HG03439 (cell line): ENCODE results near the gene PIK3C2B.
"Not testable (repeated sequence)": the region's sequence is repeated elsewhere in the genome, so short reads cannot be mapped to it uniquely, and the experiment has no call there.

ENCODE experiments used
- ATAC-seq: cut with Tn5 transposase; IDR thresholded peaks from one replicate; pipeline ENCODE4 v1.9.1; 2021; ENCODE audit warnings: mild to moderate bottlenecking, moderate library complexity; ENCODE audit not compliant: unreplicated experiment

The PIK3C2B gene, protein sequence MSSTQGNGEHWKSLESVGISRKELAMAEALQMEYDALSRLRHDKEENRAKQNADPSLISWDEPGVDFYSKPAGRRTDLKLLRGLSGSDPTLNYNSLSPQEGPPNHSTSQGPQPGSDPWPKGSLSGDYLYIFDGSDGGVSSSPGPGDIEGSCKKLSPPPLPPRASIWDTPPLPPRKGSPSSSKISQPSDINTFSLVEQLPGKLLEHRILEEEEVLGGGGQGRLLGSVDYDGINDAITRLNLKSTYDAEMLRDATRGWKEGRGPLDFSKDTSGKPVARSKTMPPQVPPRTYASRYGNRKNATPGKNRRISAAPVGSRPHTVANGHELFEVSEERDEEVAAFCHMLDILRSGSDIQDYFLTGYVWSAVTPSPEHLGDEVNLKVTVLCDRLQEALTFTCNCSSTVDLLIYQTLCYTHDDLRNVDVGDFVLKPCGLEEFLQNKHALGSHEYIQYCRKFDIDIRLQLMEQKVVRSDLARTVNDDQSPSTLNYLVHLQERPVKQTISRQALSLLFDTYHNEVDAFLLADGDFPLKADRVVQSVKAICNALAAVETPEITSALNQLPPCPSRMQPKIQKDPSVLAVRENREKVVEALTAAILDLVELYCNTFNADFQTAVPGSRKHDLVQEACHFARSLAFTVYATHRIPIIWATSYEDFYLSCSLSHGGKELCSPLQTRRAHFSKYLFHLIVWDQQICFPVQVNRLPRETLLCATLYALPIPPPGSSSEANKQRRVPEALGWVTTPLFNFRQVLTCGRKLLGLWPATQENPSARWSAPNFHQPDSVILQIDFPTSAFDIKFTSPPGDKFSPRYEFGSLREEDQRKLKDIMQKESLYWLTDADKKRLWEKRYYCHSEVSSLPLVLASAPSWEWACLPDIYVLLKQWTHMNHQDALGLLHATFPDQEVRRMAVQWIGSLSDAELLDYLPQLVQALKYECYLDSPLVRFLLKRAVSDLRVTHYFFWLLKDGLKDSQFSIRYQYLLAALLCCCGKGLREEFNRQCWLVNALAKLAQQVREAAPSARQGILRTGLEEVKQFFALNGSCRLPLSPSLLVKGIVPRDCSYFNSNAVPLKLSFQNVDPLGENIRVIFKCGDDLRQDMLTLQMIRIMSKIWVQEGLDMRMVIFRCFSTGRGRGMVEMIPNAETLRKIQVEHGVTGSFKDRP (N-terminal part only)

DNA sequence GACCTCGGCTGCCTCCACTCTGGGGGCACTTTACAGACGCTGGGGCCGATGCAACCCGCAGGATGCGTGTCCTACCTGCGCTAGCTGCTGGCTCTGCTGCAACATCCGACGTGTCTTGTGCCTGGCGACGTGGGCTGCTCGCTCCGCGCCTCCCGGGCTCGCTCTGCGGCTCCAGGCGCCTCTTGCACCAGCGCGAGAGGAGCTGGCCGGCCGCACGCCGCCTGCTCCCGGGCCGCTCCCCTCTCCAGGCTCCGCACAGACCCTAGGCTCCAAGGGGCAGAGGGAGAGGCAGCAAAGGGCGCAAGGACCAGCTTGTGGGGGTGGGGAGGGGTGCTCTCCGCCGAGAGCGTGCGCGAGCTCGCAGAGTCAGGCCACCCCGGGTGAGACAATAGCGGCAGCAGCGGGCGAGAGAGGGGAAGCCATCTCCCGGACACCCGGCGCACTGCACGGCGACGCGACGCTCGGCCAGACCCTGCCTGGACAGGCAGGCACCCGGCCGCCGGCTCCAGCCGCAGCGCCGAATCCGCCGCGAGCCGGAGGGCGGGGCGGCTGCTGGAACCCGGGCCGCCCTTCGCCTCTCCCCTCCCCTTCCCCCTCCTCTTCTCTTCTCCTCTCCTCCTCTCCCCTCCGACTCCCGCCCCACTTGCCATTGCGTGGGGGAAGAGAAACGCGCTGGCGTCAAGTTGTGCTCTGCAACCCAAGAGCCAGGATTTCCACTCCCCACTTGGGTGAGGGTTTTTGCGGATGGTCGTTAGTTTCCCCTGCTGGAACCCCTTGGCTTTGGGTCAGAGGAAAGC lies at the start of gene PIK3C2B:
TSS of gene PIK3C2B (minus strand) at position 525 of the 797 bp plus-strand sequence. CDS start 25,003 bp downstream, outside the sequence.
- ATAC-seq, result peak; percentile 73

DNA sequence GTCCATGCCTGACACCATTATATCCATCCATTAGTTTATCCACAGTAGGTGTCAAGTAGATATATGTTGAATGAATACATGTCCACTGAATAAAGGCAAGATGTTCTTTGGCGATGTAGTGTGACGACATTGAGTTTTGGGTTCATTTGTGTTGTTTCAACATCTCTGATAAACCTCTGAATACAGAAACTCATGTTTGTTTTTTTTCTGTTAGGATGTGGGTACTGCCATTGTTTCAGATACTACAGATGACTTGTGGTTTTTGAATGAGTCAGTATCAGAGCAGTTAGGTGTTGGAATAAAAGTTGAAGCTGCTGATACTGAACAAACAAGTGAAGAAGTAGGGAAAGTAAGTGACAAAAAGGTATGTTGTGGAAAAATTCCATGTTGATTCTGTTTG lies 49.7 kb upstream of the PIK3C2B start:
- peak; percentile 58 for ATAC-seq

DNA sequence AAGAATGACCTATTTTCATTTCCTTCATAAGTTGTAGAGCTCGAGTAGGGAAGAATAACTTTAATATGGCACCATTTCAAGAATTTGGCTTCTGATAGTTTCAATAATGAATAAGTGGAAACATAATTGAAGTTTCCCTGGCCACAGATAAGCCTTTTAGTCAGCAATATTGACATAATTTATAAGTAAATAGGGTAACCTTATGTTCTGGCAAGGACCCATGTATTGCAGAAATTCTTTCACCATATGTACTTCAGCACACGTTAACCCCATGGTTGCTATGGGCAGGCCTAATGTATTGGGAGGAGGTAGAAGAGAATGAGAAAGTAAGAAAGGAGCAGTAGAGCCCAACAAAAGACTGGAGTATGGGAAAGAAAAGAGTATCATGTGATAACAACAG lies 47.0 kb upstream of the PIK3C2B start:
- no peak for ATAC-seq

DNA sequence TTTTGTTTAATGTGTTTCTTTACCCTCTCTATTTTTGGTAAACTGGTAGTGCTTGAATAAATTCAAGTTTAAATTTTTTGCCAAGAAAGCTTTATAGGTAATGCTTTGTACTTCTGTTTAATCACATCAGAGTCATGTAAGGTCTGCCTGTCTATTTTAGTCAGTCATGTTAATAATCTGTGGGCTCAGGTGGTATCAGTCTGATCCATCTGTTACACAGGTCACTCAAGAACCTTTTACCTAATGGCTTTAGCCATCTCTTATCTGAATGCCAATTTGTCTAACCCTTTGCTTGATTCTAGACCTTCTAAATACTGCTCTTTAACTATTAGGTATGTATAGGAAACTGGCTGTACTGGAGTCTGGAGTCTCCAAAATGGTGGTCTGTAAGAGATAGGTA lies 38.2 kb upstream of the PIK3C2B start:
- ATAC-seq, result no peak

DNA sequence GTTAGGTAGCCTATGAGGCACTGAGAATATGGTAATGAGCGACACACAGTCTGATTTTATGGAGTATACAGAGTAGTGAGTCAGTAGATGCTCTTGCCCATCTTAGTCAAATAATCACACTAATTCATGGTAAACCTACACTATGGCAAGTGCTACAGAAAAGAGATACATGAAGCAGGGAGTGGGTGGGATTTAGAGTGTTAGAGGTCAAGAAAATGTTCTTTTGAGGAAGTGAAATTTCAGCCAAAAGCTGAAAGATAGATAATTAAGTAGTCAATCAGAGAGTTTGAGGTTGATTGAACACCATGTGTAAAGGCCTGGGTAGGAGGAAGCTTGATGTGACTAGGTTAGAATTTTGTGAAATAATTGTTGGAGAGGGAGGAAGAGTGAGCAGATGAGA lies 36.3 kb upstream of the PIK3C2B start:
- ATAC-seq, result peak; percentile 84

DNA sequence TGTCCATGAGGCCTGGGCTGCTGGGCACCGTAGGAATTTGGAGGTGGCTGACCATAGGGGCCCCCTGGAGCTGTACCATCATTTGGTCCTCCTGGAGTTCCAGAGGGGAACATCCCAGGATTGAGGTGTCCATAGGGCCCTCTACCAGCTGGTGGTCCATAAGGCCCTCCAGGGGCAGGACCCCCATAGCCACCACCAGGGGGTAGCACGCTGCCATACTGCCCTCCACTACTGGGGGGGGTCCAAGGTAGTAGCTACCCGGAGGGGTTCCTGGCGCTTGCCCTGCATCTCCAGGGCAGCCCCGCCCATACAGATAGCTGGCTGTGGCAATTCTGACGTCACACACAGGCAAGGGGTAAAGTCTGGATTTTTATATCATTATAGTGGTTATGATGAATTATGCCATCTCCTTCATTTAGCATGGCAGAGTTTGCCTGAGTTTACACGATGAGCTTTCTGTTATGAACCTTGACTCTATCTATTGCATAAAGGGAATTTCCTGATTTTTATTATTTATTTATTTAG lies 34.8 kb upstream of the PIK3C2B start:
- no peak for ATAC-seq

DNA sequence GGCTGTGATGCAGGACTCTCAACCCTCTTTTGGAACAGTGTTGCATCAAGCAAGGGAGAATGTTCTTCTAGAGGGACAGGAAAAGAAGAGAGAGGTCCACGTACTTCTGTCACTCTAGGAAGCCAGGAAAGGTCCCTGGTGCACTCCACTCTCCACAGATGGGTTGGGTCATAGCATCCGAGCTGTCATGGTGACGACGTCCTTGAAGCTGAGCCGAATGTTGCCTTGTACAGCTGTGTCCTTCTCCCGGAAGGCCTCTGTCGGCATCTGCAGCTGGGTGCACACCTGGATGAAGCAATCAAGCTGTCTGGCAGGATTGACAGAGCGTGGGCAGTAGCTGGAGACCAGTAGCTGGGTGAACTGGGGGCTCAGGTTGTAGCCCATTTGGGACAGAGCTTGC lies 34.1 kb upstream of the PIK3C2B start:
- ATAC-seq, result no peak

DNA sequence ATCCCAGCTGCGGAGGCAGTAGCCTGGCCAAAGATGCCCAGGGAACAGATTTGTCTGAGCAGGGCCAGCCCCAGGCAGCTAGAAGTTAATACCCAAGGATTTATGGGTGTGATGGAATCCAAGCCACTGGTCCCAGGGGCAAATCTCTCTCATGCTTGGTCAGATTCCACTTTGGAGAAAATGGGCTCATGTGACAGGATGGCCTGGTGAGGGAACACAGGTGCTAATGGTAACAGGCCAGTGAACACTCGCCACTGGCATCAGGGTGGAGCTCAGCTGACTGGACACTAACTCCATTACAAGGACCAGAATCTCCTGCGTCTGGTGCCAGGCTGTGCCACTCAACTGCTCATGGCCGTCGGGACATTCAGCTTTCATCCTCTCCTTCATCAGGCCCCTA lies 33.6 kb upstream of the PIK3C2B start:
- no peak for ATAC-seq

DNA sequence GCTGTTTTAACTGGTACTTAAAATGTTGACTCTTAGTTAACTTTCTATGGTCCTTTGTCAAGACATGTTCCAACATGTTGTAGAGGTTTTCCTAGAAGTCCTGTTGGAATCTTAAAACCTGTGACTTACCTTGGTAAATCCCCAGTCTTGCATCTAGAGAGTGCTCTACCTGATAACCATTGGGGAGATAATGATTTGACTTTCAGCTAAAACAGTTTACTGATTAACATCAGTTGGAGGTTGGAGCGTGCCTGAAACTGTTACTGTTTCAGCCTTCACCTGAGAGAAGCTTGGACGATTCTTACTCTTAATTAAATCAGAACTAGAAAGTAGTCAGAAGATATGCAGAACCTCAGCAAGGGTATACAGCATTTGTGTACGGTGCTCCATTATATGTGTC lies 30.4 kb upstream of the PIK3C2B start:
- ATAC-seq, result no peak

DNA sequence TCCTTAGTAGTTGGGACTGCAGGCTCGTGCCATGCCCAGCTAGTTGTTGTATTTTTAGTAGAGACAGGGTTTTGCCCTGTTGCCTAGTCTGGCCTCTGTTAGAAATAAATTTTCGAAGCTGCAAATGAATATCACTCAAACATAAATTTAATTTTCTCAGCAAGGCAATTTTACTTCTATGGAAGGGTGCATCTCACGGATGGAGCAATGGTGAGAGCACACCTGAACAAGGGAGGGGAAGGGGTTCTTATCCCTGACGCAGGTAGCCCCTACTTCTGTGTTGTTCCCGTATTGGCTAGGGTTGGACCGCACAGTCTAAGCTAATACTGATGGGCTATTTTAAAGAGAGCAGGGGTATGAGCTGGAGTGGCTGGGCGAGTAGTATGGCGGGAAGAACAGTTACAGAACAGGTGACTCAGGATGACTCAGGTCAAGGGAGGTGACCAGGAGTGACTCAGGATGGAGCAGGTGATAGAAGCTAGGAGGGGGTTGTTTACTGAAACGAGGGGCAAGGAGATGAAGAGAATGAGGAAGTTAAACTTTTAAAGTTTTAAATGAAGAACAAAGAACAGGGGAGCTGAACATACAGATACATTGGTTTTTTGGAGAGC lies 29.1 kb upstream of the PIK3C2B start:
- ATAC-seq, result no peak

DNA sequence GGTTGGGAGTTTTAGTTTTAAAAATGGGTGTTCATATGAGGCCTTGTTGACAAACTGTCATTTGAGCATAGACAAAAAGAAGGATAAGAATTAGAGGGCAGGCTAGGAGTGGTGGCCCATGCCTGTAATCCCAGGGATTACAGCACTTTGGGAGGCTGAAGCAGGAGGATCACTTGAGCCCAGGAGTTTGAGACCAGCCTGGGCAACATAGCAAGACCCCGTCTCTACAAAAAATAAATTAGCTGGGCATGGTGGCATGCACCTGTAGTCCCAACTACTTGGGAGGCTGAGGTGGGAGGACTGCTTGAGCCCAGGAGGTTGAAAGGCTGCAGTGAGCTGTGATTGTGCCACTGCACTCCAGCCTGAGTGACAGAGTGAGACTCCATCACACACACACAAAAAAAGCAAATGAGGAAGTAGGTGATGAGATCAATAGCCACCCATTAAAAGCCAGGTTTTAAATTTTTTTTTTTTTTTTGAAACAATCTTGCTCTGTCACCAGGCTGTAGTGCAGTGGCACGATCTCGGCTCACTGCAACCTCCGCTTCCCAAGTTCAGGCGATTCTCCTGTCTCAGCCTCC lies 27.4 kb upstream of the PIK3C2B start:
- not testable (repeated sequence) for ATAC-seq

DNA sequence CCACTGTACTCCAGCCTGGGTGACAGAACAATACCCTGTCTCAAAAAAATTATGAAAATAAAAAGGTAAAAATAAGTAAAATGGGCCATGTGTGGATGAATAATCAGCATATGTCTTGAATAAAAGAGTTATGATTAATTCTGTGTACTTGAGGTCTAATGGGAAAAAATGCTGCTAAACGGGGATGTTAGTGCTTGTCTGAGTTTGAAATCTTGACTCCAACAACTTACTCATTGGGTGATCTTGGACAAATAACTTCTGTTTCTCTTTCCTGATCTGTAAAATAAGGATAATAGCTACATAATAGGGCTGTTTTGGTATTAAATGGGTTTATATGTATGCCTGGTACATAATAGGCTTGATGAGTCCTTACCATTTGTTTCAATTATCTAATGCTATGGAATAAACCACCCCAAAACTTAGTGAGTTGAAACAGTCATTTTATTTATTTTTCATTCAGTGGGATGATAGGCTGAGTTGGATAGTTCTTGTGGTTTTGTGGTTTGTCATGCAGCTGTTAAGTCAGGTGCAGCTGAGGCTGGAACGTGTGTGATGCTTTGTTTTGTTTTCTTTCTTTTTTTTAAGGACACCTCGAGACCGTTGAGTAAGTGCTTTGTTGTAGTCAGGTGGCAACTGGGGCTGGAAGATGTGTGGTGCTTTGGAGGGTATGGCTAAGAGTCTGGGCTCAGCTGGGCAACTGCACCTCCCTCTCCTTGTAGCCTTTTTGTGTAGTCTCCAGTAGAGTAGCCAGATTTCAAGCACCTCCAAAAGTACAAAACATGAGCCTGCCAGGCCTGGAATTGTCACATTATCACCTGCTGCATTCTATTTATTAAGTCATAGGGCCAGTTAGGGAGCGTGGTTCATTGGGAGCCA lies 26.5 kb upstream of the PIK3C2B start:
- ATAC-seq, result peak; percentile 52

DNA sequence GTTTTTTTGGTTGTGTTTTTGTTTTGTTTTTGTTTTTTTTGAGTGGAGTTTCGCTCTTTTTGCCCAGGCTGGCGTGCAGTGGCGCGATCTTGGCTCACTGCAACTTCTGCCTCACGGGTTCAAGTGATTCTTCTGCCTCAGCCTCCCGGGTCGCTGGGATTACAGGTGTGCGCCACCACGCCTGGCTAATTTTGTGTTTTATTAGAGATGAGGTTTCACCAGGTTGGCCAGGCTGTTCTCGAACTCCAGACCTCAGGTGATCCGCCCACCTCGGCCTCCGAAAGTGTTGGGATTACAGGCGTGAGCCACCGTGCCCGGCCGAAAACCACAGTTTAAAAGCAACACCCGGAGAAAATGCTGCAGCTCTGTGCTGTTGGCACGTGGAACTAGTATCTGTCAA lies 22.8 kb upstream of the PIK3C2B start:
- ATAC-seq, result not testable (repeated sequence)

DNA sequence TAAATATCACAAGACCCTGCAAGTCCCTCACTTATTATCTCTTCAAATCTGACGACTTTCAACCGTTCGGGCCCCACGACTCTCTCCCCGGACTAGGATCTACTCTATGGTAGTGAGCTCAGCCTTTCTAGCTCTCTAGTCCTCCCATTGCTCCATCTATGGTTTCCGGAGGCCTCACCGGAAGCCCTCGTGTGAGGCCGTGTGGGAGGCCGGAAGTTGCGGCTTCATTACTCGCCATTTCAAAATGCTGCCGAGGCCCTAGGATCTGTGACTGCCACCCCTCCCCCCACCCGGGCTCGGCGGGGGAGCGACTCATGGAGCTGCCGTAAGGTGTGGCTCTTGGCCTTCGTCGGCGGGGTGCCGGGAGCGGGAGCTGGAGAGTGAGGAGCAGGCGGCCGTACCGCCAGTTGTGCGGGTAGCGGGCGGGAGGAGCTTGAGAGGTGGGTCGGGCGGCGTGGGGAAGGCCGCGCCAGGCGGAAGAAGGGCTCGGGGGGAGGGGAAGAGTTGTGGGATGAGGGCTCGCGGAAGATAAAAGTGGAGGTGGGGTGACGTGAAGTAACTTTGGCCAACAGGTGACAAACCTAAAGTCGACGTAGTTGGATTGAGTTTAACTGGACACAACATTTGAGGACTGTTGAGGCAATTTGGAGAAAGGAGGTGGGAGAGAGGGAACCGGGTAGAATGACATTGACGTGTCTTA lies 21.7 kb upstream of the PIK3C2B start, which contains the start of gene MDM4:
TSS of gene MDM4 (plus strand) at position 227 of the 700 bp plus-strand sequence. CDS start 9,113 bp downstream, outside the sequence.
- peak; percentile 74 for ATAC-seq

DNA sequence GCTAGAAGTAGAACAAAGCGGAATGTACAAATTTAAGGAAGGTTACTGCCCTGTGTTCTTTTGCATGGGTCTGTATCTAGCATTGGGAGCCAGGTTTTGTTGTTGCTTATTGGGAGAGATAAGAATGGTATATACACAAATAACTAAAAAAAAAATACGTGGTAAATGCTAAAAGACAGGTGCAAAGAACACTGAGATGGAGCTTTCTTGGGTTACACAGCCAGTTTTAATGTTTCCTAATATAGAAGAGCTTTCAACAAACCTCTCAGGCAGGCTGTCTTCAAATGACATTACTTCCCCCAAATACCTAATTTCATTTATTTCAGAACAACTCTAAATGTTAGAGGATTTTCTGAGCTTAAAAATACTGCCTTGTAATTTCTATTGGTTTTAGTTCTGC lies 20.2 kb upstream of the PIK3C2B start:
- no peak for ATAC-seq

DNA sequence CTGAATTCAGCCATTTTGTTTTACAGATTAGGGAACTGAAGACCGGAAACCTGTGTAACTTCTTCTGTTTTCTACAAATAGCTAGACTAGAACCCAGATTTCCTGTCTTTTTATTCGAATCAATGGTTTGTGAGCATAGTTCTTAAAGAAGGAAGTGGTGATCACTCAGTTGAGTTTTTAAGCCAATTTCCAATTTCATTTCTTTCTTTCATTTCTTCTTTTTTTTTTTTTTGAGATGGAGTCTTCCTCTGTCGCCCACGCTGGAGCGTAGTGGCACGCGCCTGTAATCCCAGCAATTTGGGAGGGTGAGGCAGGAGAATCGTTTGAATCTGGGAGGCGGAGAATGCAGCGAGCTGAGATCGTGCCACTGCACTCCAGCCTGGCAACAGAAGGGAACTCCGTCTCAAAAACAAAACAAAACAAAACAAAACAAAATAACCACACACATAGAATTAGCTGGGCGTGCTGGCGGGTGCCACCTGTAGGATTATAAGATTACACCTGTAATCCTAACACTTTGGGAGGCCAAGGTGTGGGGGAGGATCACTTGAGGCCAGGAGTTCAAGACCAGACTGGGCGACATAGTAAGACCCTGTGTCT lies 18.6 kb upstream of the PIK3C2B start:
- peak; percentile 30 for ATAC-seq

DNA sequence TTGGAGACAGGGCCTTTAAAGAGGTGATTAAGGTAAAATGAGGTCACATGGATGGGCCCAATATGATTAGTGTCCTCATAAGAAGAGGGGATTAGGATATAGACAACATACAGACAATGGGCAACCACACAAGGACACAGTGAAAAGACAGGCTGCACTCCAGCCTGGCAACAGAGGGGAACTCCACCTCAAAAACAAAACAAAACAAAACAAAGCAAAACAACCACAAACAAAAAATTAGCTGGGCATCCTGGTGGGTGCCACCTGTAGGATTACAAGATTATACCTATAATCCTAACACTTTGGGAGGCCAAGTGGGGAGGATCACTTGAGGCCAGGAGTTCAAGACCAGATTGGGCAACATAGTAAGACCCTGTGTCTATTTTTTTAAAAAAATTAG lies 16.8 kb upstream of the PIK3C2B start:
- no peak for ATAC-seq
